Activated CD8-positive, alpha-beta T cell treated with anti-CD3 and anti-CD28 coated beads, Interleukin-2, amount 10 ng/mL, durations not matched to agents 7 days and 5 days (primary cell): ENCODE measurements around the gene CCNC. TPM values are rescaled to one million over a fixed set of nuclear protein-coding genes. Genes with fewer than 3 reads are reported as not detected.

Source experiments
- total RNA-seq, 2 experiments: library from RNA; stranded (reverse); gene quantifications; one replicate each; pipeline ENCODE4 v1.2.3, GENCODE V29; 2021

The CCNC gene
- total RNA-seq, 2 experiments from 2014 or later, result 36.8 to 38.7 TPM

Other genes with a start within 250 kb of the CCNC start
- gene FAXC, start 219.0 kb downstream of the CCNC start, total RNA-seq, result not detected
- gene COQ3, start 174.5 kb downstream of the CCNC start, total RNA-seq, result 10 to 100 TPM; 12.6 to 13.3 TPM
- 100 to 1,000 TPM; 100 to 104 TPM for gene PNISR, start 143.4 kb downstream of the CCNC start, total RNA-seq
- gene USP45, start 53.2 kb downstream of the CCNC start, total RNA-seq, result 10 to 100 TPM in 1 of 2 experiments, 1 to 10 TPM in 1; 8.4 to 11.0 TPM
- not detected for gene PRDM13, start 38.2 kb upstream of the CCNC start, total RNA-seq